Activated CD4-positive, alpha-beta T cell treated with anti-CD3 and anti-CD28 coated beads, Interleukin-2, amount 50 U/mL, for 48 hours (primary cell): Measurements from ENCODE around the gene CDS1.
"Not testable (repeated sequence)": the region's sequence is repeated elsewhere in the genome, so short reads cannot be mapped to it uniquely, and the experiment has no call there.

Experiments
- DNase-seq, 2 experiments: peaks; one replicate each; pipeline ENCODE4 v3.0.0-alpha.2; 2020

The CDS1 gene

DNA sequence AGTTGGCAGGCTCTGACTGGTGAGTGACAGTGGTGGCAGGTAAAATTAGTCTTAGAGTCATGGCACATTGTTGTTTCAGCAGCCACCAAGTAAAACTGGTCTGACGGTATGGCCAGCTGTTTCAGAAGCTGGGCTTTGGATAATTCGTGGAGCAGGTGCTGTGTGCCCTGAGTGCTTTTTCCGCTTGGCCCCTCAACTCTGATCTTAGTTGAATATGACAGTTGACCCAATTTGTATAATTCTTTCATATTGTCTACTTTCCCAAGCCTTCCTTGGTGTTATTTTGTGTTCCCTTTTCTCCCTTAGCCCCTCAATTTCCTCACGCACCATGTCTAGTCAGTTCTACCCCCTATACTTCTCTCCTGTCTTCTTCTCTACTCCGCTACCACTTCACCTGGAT, 32.0 kb downstream of the CDS1 start:
- DNase-seq, result no peak

DNA sequence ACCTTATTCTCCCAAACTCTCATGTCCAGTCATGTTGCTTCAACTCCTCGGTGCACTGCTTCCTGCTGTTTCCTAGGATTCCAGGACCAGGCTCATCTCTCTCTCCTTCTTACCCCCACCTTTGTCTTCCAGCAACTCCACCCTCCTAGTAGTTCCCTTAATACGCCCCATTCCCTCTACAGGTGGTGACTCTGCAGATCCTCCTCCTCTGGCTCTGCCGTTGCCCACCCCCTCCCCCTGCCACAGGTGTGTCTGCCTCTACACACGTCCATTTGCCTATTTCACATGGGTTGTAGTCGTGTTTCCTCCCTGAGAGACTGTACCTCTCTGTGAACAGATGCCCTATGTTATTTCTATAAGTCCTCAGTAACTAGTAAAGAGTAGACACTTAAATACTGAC, 32.4 kb downstream of the CDS1 start:
- no peak for DNase-seq

DNA sequence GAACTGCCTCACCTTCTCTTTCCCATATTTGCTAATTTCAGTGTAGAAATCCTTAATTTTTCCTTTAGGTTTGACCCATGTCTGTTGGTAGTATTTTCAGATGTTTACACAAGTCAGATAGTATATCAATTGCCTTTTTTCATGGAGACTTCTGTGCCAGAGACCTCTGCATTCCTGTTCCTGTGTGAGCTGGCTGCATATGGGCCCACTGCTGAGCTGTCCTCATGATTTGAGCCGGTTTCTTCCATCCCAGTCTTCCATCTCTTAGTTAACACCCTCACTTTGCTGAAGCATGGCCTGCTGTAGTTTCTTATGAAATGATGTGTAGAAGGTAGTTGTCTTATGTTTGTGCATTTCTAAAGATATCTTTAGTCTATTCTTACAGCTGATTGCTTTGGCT, 40.0 kb downstream of the CDS1 start:
- DNase-seq, result no peak

DNA sequence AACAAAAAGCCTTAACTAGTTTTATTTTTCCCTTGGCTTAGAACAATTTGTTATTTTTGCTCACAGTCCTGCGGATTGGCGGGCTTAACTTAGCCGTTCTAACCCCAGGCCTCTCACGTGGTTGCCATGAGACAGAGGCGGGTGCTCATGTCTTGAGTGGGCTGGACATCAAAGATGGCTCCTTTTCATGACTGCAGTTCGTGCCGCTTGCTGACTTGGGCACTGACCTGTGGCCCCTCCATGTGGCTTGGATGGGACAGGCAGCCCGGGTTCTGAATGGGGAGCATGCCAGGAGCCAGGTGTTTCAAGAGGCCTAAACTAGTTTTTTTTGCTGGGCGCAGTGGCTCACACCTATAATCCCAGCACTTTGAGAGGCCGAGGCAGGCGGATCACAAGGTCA, 40.7 kb downstream of the CDS1 start:
- no peak for DNase-seq

DNA sequence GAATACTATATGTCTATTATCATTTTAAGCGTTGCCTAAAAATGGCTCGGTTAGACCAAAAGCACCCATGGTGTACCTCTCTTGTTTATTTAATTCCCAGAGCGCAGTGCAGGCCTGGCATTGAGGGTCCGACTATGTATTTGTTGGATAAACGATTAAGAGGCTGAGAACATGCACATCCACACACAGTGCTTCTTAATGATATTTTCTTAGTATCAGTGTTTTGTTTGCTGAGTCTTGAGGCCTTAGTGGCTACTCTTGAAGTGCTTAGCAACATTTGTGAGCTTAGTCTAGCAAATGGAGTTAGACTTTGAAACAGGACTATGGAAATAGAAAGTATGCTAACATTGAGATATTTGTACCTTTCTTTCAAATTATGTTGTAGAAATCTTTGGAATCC, 43.7 kb downstream of the CDS1 start:
- no peak for DNase-seq

DNA sequence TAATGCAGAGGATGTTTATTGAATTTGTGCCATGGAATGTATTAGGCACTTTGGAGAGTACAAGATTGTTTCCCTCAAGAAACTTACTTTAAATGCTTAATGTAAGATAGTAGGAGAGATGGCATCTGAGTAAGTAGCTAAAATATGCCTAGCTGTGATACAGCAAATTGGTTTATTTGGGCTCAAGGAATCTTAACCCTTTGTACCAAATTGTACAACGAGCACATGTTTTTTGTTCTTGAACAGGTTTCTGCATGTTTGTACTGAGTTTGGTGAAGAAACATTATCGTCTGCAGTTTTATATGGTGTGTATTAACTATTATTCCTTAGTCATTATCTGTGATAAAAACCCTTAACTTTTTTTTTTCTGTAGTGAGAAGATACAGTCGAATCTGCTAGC, 48.6 kb downstream of the CDS1 start:
- no peak for DNase-seq

DNA sequence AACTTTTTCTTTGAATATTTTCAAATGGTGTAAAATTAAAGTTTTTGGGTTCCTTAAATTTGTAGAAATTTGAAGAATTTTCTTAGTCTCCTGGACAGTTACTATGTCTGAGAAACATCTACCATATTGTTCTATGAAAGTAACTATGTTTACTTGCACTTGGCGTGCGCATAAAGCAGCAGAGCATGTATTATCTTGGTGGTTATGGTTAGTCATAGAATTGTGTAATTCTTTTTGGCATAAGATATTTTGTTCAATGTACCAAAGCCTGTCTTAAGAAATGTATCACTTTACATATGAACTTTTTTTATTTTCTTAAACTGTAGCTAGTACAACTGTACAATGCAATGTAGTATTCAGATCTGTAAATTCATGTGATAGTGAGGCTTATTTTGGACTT, 49.2 kb downstream of the CDS1 start:
- no peak for DNase-seq

DNA sequence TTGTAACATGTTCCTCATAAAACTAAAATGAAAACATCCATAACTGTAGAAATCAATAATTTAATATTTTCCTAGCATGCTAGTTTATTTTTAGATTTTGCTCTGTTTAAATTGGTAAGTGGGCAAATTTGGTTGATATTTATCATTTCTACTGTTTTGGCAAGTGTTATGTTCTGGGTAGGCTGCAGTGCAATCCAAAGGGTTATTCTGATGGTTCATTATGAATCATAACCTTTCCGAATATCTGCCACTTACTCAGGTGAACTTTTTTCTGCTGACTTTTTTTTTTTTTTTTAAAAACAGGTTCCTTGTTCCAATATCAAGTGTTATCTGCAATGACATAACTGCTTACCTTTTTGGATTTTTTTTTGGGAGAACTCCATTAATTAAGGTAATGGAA, 52.0 kb downstream of the CDS1 start:
- no peak for DNase-seq

DNA sequence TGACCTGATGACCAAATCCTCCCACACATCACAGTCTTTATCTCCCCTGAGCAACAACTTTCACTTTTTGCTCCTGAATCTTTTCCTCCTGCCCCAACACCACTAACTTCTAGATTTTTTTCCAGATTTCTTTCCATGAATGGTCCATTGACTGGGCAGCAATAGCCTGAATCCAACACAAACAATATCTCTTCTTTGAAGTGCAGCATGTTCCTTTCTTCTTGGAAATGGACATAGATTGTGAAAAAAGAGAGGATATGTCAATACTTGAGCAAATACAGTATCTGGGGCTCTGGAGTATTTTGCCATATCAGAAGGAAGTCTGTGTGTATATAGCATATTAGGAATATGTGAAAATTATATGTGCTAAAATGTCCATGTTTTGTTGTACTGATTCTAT, 55.2 kb downstream of the CDS1 start:
- DNase-seq, result no peak

DNA sequence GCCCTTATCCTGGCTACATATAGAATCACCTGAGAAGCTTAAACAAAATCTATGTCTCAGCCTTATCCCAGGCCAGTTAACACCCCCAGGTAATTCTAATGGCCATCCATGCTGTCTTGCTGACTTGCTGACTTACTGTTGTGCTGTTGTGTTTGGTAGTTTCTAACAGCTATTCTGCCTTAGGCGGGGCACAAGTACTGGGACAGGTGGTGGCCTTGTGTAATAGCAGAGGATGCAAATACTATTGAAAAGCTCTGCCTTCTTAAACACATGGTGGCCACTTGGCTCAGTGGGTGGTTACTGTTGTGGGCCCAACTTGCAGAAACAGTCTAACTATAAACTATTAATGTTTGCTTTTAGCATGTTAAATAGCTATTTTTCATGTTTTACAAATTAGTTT, 56.2 kb downstream of the CDS1 start:
- no peak for DNase-seq

DNA sequence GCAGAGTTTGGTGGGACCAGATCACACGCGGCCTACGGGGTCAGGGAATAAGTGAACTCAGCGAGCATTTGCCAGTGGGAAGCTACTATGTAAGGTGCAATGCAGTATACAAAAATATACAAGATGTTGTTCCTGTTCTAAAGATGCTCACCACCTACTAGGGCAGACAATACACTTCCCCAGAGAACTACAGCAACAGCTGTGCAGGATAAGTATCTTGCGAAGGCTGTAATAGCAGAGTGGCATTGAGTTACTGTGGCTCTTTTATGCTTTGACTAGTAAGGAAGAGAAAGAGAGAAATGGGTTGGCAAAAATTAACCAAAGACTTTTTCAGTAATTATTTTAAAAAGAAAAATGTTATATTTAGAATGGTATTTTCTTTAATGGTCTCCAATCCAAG, 61.2 kb downstream of the CDS1 start:
- DNase-seq, result no peak

DNA sequence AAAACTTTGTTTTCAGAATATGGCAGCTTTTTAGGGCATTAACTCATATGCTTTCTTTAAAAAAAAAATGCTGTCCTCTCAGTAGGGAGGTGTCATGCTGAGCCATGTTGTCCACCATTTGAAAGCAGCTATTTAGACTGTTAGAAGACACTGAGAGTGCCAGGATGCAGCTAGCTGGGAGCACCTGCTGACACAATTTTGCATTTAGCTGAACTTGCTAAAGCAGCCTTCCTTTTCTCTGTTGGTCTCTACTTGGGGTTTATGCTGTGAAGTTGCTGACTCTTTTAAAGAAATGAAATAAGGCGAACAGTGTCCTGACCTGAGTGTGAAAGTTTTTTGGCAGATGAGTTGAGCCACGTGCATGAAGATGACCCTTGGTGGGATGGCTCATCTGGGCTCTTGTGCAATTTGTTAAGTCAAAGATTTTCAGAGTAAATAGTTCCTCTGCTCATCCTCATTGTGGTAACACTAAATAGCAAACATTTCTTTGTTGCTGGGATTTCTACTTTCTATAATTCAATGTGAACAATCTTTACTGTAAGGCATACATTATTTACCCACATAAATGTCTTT, 64.5 kb downstream of the CDS1 start:
- no peak for DNase-seq

DNA sequence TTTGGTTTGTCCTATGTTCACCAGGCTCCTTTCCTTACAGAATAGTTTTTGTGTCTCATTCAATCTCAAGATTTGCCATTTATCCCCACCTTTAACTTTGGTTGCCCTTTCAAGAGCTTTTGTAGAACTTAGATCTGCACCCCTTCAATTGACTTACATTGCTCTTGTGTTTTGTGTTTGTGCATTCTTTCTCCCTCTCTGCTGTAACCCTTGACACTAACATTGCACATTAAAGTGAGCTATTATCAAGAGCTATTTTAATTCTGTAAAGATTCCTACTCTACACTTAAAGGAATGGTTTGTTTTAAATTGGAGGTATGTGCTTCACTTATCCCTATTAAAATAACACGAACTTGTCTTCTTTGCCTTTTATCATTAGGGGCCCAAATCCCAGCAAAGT, 65.3 kb downstream of the CDS1 start:
- no peak for DNase-seq

DNA sequence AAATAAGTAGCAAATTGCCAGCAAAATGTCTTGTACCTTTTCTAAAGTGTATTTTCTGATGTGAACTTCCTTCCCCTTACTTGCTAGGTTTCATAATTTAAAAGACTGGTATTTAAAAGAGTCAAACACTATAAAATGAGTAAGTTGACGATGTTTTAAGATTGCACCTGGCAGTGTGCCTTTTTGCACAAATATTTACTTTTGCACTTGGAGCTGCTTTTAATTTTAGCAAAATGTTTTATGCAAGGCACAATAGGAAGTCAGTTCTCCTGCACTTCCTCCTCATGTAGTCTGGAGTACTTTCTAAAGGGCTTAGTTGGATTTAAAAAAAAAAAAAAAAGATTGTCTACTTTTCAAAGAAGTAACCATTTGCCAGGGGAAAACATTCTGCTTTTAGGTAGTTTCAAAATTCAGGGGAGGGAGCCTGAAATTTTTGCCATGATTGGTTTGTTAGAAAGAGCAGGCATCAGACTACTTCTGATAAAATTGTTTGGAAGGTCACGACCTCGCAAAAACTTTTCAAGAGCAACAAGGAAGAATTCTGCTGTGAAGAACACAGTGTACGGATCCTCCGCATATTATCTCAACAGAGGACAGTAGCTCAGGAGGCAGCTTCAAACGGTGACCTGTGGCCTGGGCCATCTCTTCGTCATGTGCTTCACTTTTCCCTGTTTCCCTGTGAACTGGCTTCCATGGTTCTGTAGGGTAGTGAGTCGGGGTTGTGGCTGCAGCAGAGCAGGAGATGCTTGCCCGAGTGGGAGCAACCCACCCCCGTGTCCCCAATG, 66.1 kb downstream of the CDS1 start:
- DNase-seq, result no peak

DNA sequence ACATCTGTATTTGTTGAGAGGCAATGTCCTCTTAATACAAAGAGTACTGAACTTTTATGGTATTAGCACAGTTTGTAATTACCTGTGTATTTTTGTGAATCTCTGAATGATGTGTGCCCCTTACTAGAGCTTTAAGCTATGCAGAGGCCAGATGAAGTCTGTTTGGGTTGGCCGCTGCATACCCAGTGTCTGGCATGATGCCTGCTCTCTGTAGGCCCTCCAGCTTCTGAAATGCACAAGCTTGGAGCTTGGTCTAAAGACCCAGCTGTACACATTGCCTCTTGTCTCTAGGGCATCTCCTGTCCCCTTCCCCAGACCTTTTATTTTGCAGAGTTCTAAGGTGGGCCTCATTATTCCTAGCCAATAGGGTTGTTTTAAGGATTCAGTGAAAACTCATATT, 68.6 kb downstream of the CDS1 start:
- no peak for DNase-seq

DNA sequence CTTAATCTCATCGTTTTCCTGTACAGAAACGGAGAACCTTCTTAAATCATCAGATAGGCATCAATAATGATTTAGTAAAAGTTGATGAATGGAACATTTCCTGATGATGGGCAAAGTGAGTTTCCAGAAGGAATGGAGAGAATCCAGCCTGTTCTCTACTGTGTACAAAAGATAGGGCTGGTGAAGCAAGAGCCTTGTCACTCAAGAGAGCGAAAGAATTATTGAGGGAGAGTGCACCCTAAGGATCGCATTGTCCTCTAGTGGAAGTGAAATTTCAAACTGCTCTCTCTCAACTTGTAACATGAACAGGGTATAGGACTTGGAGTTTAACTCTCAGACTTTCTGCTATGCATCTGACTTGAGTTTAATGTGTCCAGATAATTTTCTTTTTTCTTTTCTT, 69.6 kb downstream of the CDS1 start:
- no peak for DNase-seq

DNA sequence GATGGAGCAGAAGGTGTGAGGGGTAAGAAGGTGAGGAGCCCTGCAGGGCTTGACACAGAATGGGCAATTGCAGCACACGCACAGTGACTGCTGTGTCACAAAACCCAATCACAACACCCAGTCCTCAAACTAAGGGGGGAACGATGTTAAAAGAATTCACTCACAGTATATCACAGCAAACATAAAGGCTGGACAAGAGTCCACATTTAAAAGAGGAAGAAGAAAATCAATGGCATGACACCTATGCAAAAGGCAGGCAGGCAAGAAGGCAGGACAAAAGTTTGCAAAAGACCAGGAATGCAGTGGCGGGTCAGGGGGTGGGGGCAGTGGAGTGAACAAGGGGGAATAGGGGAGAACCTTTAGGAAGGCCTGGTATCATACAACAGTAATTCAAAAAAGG, 77.7 kb downstream of the CDS1 start:
- DNase-seq, result no peak

DNA sequence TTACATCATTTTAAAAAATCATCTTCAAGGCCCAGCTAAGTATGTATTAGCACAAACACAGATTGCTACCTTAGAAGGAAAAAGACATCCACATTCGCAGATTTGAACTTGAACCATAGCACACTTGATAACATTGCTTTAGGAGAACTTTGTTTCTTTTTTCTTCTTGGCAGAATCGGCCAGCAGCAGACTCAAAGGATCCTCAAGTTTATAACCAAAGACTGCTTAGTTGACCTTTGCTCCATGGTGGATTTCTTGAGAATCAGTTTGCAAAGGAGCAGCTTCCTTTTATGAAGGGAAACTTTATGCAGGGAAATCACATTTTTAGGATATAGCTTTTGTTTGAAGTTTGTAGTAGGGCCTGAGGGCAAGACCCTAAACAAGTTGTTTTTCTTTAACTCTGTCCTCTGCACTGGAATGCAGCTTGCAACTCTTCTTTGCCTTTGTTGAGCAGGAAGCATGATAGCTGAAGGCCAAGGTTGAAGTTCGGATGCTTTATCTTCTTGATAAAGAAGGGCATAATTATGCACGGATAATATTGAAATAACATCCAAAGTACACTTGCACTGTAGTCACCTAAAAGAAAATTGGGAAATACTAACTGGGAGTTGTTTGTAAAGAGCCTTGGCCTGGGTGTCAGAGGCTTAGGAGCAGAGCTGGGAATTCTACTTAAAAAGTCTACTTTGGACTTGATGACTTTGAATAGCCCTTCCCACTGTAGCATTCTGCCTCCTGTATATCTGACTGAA, 78.4 kb downstream of the CDS1 start:
- DNase-seq, result no peak

DNA sequence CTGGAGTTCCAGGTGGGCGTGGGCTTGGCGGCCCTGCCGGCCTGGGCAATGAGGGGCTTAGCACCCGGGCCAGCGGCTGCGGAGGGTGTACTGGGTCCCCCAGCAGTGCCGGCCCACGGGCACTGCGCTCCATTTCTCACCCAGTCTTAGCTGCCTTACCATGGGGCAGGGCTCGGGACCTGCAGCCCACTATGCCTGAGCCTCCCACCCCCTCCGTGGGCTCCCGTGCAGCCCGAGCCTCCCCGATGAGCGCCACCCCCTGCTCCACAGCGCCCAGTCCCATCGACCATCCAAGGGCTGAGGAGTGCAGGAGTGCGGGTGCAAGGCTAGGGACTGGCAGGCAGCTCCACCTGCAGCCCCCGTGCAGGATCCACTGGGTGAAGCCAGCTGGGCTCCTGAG, 81.8 kb downstream of the CDS1 start:
- not testable (repeated sequence) for DNase-seq

DNA sequence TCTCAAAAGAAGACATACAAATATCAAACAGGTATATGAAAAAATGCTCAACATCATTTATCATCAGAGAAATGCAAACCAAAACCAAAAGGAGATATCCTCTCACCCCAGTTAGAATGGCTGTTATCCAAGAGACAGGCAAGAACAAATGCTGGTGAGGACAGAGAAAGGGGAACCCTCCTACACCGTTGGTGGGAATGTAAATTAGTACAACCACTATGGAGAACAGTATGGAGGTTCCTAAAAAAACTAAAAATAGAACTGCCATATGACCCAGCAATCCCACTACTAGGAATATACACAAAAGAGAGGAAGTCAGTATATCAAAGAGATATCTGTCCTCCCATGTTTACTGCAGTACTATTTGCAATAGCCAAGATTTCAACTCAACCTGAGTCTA, 83.5 kb downstream of the CDS1 start:
- no peak for DNase-seq

DNA sequence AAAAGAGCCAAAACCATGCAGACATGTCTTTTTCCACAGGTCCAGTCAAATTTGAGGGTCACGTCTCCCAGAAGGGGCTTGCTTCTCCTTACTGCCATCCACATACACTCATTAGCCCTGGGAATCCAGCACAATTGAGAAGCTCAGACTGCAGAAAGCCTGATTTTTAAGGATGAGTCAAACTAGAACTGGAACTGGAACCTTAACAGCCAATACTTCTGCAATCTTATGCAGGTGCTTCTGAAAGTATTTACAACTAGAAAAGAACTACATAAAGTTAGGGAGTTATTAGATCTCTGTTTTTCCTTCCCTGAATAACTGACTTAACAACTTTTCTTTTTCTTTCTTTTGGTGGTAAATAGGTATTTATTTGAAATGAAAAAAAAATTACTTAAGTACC, 86.3 kb downstream of the CDS1 start:
- DNase-seq, result no peak

DNA sequence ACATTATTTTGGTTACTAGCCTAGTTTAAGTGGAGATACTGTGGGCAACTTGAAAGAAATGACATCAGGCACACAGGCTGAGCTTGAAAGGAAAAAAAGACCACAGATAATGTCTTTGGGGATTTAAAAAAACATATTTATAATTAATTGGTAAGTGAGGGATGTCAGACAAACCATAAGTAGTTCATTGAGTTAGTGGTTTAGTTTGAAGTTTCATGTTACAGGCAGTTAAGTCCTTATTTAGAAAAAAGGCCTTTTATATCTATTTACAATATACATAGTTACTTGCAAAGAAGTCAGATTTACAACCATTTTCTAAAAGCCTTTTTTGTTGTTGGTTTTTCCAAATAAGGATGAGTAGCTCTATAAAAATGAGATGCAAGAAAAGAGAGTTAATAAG, 89.2 kb downstream of the CDS1 start:
- no peak for DNase-seq

DNA sequence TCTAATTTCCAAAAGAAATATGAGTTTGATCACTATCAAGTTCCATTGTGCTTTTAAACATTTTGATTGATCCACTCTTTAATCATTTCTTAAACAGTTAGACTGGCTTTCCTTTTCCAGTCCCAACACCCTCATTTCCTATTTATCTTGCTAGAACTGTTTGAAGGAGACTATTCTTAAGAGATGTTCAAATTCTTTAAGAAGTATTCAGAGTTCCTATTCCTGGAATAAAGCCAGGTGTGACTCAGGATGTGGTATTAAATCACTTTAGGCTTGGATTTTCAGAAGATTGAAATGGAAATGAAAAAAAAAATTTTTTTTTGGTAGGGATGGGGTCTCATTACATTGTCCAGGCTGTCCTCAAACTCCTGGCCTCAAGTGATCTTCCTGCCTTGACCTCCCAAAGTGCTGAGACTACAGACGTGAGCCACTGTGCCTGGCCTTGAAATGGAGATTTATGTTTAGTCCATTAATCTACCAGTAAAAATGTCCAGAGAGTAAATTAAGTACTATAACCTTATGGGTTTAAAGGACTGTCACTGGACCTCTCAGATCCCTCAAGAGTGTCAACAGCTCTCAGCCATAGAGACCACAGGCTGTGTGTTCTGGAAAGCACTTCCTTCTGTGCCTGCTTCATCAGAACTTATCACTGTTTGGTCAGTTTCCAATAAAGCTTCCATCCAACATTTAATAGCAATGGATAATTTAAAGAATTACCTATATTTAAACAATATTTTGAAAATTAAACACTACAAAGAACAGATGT, 90.7 kb downstream of the CDS1 start:
- DNase-seq, result no peak

DNA sequence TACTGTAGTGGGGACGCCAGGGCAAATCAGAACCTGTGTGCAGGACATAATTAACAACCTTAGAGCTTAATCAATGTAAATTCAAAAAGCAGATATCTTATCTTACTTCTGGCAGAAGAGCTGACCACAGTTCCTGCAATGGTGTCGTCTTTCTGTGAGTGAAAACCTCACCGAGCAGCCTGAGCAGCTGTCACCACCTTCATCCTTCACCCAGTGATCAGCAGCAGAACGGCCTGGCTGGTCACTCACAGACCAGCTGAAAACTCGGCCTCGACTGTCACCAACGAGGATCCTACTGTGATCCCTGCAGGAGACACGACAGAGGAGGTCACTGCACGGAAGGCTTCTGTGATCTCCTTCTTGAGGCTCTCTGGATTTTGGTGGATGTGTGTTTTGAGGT, 94.2 kb downstream of the CDS1 start:
- DNase-seq, result no peak
